ENCODE results near the gene ZBTB40.

Gene ZBTB40

DNA sequence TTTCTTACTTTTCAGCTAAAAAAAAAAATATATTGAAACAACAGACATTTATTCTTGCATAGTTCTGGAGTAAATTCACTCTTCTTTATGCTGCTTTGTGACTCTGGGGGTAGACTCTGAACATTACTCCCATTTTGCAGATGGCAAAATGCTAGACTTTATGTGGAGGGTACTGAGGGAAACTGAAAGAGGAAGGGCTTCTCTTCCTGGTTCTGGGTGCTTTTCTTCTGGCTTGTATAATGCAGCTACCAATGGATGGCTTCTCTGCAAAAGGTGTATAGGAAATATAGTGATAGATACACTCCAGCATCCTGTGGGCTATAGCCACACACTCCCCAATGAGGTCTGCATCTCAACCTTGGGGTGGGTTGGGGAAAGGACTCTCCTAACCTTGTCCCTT is 19.7 kb upstream of the ZBTB40 start:
- no peak for TF ChIP-seq REST (IDR thresholded peaks at IDR 0.05; ENCODE audit: insufficient read depth in 1 of 2, low read depth in 2 of 2, low read length in 2 of 2)
- TF ChIP-seq POLR2AphosphoS5 (IDR thresholded peaks at IDR 0.05; ENCODE audit: low read depth, low read length), result no peak
- no peak for TF ChIP-seq TAF1 (IDR thresholded peaks at IDR 0.05; ENCODE audit: borderline replicate concordance, insufficient read depth, low read length)
- TF ChIP-seq FOXP2 (optimal IDR thresholded peaks at IDR 0.05; ENCODE audit: borderline replicate concordance, extremely low read depth, extremely low read length, insufficient read depth), result no peak
- no peak for TF ChIP-seq SIN3A (IDR thresholded peaks at IDR 0.05; ENCODE audit: borderline replicate concordance, insufficient read depth, low read length)

GRCh38 chr1:22434717-22435116 is 16.9 kb upstream of the ZBTB40 start:
- TF ChIP-seq SIN3A (IDR thresholded peaks at IDR 0.05; ENCODE audit: borderline replicate concordance, insufficient read depth, low read length) (no peak), REST (IDR thresholded peaks at IDR 0.05; ENCODE audit: insufficient read depth in 1 of 2, low read depth in 2 of 2, low read length in 2 of 2) (no peak), FOXP2 (optimal IDR thresholded peaks at IDR 0.05; ENCODE audit: borderline replicate concordance, extremely low read depth, extremely low read length, insufficient read depth) (no peak), TAF1 (IDR thresholded peaks at IDR 0.05; ENCODE audit: borderline replicate concordance, insufficient read depth, low read length) (no peak), POLR2AphosphoS5 (IDR thresholded peaks at IDR 0.05; ENCODE audit: low read depth, low read length) (no peak)

DNA sequence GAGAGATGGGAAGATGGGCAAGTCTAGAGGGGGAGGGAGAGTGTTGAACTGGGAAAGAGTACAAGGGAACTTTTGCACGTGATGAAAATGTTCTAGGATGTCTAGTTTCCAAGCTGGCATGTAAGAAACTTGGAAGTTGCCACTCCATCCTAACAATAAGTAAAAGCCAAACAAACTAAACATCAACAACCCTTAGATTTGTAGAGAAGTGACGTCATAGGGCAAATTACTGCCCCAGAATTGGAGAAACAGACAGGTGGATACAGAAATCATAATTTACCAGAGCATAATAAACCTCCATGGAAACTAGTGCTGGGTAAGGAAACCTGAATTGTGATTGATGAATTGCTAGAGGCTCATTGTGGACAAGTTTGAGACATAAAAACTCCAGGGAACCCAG is 14.7 kb upstream of the ZBTB40 start:
- TF ChIP-seq REST (IDR thresholded peaks at IDR 0.05; ENCODE audit: insufficient read depth in 1 of 2, low read depth in 2 of 2, low read length in 2 of 2), result no peak
- no peak for TF ChIP-seq POLR2AphosphoS5 (IDR thresholded peaks at IDR 0.05; ENCODE audit: low read depth, low read length)
- no peak for TF ChIP-seq TAF1 (IDR thresholded peaks at IDR 0.05; ENCODE audit: borderline replicate concordance, insufficient read depth, low read length)
- no peak for TF ChIP-seq FOXP2 (optimal IDR thresholded peaks at IDR 0.05; ENCODE audit: borderline replicate concordance, extremely low read depth, extremely low read length, insufficient read depth)
- no peak for TF ChIP-seq SIN3A (IDR thresholded peaks at IDR 0.05; ENCODE audit: borderline replicate concordance, insufficient read depth, low read length)

DNA sequence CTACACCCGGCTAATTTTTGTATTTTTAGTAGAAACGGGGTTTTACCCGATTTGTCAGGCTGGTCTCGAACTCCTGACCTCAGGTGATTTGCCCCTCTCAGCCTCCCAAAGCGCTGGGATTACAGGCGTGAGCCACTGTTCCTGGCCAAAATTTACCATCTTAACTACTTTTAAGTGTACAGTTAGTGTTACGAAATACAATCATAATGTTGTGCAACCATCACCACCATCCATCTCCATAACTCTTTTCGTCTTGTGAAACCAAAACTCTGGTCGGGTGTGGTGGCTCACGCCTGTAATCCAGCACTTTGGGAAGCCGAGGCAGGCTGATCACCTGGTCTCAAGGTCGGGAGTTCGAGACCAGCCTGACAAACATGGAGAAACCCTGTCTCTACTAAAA is 14.1 kb upstream of the ZBTB40 start:
- TF ChIP-seq REST (IDR thresholded peaks at IDR 0.05; ENCODE audit: insufficient read depth in 1 of 2, low read depth in 2 of 2, low read length in 2 of 2), result no peak
- TF ChIP-seq SIN3A (IDR thresholded peaks at IDR 0.05; ENCODE audit: borderline replicate concordance, insufficient read depth, low read length), result no peak
- TF ChIP-seq FOXP2 (optimal IDR thresholded peaks at IDR 0.05; ENCODE audit: borderline replicate concordance, extremely low read depth, extremely low read length, insufficient read depth), result no peak
- TF ChIP-seq TAF1 (IDR thresholded peaks at IDR 0.05; ENCODE audit: borderline replicate concordance, insufficient read depth, low read length), result no peak

DNA sequence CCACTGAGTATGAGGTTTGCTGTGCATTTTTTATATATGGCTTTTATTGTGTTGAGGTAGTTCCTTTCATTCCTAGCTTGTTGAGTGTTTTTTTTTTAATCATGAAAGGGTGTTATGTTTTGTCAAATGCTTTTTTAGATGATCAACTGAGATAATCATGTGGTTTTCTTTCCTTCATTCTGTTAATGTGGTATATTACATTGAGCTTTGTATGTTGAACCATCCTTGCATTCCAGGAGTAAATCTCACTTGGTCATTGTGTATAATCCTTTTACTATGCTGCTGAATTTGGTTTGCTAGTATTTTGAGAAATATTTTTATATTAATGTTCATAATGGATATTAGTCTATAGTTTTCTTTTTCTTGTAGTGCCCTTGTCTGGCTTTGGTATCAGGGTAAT is 11.1 kb upstream of the ZBTB40 start:
- TF ChIP-seq TAF1 (IDR thresholded peaks at IDR 0.05; ENCODE audit: borderline replicate concordance, insufficient read depth, low read length) (no peak), FOXP2 (optimal IDR thresholded peaks at IDR 0.05; ENCODE audit: borderline replicate concordance, extremely low read depth, extremely low read length, insufficient read depth) (no peak), REST (IDR thresholded peaks at IDR 0.05; ENCODE audit: insufficient read depth in 1 of 2, low read depth in 2 of 2, low read length in 2 of 2) (no peak), SIN3A (IDR thresholded peaks at IDR 0.05; ENCODE audit: borderline replicate concordance, insufficient read depth, low read length) (no peak), POLR2AphosphoS5 (IDR thresholded peaks at IDR 0.05; ENCODE audit: low read depth, low read length) (no peak)

All from PFSK-1 (cell line).